ENCODE data around the gene HBM.
A peak's percentile ranks its signal among the peaks of the same experiment; 100 is the strongest.
"Not testable (repeated sequence)": the region's sequence is repeated elsewhere in the genome, so short reads cannot be mapped to it uniquely, and the experiment has no call there.

Gene HBM

DNA sequence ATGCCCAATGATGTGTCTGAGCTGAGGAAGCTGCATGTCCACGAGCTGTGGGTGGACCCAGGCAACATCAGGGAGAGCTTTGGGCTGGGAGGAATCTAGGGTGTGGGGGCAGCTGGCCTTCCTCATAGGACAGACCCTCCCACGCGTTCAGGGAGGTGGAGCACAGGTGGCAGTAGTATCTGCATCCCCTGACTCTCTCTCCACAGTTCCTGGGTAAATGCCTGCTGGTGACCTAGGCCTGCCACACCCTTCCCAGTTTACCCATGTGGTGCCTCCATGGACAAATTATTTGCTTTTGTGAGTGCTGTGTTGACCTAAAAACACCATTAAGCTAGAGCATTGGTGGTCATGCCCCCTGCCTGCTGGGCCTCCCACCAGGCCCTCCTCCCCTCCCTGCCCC, 3.2 kb downstream of the HBM start:
- no peak for DNase-seq (ENCODE audit: low read depth)

DNA sequence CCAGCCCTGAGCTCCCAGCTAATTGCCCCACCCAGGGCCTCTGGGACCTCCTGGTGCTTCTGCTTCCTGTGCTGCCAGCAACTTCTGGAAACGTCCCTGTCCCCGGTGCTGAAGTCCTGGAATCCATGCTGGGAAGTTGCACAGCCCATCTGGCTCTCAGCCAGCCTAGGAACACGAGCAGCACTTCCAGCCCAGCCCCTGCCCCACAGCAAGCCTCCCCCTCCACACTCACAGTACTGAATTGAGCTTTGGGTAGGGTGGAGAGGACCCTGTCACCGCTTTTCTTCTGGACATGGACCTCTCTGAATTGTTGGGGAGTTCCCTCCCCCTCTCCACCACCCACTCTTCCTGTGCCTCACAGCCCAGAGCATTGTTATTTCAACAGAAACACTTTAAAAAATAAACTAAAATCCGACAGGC, 4.3 kb downstream of the HBM start:
- not testable (repeated sequence) for DNase-seq (ENCODE audit: low read depth)

DNA sequence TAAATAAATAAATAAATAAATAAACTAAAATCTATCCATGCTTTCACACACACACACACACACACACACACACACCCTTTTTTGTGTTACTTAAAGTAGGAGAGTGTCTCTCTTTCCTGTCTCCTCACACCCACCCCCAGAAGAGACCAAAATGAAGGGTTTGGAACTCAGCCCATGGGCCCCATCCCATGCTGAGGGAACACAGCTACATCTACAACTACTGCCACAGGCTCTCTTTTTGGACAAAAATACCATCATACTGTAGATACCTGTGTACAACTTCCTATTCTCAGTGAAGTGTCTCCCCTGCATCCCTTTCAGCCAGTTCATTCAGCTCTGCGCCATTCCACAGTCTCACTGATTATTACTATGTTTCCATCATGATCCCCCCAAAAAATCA, 5.0 kb downstream of the HBM start:
- DNase-seq (ENCODE audit: low read depth), result no peak

DNA sequence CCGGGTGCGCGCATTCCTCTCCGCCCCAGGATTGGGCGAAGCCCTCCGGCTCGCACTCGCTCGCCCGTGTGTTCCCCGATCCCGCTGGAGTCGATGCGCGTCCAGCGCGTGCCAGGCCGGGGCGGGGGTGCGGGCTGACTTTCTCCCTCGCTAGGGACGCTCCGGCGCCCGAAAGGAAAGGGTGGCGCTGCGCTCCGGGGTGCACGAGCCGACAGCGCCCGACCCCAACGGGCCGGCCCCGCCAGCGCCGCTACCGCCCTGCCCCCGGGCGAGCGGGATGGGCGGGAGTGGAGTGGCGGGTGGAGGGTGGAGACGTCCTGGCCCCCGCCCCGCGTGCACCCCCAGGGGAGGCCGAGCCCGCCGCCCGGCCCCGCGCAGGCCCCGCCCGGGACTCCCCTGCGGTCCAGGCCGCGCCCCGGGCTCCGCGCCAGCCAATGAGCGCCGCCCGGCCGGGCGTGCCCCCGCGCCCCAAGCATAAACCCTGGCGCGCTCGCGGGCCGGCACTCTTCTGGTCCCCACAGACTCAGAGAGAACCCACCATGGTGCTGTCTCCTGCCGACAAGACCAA, 6.7 kb downstream of the HBM start, which contains the start of gene HBA2:
Gene HBA2, plus strand, starts transcription at position 503 of the 568 bp plus-strand sequence. Its CDS starts 37 bp downstream, at position 540.
- not testable (repeated sequence) for DNase-seq (ENCODE audit: low read depth)

DNA sequence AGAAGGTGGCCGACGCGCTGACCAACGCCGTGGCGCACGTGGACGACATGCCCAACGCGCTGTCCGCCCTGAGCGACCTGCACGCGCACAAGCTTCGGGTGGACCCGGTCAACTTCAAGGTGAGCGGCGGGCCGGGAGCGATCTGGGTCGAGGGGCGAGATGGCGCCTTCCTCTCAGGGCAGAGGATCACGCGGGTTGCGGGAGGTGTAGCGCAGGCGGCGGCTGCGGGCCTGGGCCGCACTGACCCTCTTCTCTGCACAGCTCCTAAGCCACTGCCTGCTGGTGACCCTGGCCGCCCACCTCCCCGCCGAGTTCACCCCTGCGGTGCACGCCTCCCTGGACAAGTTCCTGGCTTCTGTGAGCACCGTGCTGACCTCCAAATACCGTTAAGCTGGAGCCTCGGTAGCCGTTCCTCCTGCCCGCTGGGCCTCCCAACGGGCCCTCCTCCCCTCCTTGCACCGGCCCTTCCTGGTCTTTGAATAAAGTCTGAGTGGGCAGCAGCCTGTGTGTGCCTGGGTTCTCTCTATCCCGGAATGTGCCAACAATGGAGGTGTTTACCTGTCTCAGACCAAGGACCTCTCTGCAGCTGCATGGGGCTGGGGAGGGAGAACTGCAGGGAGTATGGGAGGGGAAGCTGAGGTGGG, 7.6 kb downstream of the HBM start:
- not testable (repeated sequence) for DNase-seq (ENCODE audit: low read depth)

DNA sequence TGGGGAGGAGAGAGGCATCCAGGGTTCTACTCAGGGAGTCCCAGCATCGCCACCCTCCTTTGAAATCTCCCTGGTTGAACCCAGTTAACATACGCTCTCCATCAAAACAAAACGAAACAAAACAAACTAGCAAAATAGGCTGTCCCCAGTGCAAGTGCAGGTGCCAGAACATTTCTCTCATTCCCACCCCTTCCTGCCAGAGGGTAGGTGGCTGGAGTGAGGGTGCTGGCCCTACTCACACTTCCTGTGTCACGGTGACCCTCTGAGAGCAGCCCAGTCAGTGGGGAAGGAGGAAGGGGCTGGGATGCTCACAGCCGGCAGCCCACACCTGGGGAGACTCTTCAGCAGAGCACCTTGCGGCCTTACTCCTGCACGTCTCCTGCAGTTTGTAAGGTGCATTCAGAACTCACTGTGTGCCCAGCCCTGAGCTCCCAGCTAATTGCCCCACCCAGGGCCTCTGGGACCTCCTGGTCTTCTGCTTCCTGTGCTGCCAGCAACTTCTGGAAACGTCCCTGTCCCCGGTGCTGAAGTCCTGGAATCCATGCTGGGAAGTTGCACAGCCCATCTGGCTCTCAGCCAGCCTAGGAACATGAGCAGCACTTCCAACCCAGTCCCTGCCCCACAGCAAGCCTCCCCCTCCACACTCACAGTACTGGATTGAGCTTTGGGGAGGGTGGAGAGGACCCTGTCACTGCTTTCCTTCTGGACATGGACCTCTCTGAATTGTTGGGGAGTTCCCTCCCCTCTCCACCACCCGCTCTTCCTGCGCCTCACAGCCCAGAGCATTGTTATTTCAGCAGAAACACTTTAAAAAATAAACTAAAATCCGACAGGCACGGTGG, 8.4 kb downstream of the HBM start:
- not testable (repeated sequence) for DNase-seq (ENCODE audit: low read depth)

DNA sequence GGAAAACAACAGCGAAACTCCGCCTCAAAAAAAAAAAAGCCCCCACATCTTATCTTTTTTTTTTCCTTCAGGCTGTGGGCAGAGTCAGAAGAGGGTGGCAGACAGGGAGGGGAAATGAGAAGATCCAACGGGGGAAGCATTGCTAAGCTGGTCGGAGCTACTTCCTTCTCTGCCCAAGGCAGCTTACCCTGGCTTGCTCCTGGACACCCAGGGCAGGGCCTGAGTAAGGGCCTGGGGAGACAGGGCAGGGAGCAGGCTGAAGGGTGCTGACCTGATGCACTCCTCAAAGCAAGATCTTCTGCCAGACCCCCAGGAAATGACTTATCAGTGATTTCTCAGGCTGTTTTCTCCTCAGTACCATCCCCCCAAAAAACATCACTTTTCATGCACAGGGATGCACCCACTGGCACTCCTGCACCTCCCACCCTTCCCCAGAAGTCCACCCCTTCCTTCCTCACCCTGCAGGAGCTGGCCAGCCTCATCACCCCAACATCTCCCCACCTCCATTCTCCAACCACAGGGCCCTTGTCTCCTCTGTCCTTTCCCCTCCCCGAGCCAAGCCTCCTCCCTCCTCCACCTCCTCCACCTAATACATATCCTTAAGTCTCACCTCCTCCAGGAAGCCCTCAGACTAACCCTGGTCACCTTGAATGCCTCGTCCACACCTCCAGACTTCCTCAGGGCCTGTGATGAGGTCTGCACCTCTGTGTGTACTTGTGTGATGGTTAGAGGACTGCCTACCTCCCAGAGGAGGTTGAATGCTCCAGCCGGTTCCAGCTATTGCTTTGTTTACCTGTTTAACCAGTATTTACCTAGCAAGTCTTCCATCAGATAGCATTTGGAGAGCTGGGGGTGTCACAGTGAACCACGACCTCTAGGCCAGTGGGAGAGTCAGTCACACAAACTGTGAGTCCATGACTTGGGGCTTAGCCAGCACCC, 9.5 kb downstream of the HBM start:
- DNase-seq (ENCODE audit: low read depth), result no peak

DNA sequence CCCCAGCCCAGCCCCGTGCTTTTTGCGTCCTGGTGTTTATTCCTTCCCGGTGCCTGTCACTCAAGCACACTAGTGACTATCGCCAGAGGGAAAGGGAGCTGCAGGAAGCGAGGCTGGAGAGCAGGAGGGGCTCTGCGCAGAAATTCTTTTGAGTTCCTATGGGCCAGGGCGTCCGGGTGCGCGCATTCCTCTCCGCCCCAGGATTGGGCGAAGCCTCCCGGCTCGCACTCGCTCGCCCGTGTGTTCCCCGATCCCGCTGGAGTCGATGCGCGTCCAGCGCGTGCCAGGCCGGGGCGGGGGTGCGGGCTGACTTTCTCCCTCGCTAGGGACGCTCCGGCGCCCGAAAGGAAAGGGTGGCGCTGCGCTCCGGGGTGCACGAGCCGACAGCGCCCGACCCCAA, 10.2 kb downstream of the HBM start:
- DNase-seq (ENCODE audit: low read depth), result not testable (repeated sequence)

DNA sequence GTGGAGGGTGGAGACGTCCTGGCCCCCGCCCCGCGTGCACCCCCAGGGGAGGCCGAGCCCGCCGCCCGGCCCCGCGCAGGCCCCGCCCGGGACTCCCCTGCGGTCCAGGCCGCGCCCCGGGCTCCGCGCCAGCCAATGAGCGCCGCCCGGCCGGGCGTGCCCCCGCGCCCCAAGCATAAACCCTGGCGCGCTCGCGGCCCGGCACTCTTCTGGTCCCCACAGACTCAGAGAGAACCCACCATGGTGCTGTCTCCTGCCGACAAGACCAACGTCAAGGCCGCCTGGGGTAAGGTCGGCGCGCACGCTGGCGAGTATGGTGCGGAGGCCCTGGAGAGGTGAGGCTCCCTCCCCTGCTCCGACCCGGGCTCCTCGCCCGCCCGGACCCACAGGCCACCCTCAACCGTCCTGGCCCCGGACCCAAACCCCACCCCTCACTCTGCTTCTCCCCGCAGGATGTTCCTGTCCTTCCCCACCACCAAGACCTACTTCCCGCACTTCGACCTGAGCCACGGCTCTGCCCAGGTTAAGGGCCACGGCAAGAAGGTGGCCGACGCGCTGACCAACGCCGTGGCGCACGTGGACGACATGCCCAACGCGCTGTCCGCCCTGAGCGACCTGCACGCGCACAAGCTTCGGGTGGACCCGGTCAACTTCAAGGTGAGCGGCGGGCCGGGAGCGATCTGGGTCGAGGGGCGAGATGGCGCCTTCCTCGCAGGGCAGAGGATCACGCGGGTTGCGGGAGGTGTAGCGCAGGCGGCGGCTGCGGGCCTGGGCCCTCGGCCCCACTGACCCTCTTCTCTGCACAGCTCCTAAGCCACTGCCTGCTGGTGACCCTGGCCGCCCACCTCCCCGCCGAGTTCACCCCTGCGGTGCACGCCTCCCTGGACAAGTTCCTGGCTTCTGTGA, 11.0 kb downstream of the HBM start, which contains the start of gene HBA1:
Gene HBA1, plus strand, starts transcription at position 204 of the 906 bp plus-strand sequence. Its CDS starts 37 bp downstream, at position 241.
- DNase-seq (ENCODE audit: low read depth), result not testable (repeated sequence)

DNA sequence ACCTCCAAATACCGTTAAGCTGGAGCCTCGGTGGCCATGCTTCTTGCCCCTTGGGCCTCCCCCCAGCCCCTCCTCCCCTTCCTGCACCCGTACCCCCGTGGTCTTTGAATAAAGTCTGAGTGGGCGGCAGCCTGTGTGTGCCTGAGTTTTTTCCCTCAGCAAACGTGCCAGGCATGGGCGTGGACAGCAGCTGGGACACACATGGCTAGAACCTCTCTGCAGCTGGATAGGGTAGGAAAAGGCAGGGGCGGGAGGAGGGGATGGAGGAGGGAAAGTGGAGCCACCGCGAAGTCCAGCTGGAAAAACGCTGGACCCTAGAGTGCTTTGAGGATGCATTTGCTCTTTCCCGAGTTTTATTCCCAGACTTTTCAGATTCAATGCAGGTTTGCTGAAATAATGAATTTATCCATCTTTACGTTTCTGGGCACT, 11.6 kb downstream of the HBM start:
- DNase-seq (ENCODE audit: low read depth), result no peak

DNA sequence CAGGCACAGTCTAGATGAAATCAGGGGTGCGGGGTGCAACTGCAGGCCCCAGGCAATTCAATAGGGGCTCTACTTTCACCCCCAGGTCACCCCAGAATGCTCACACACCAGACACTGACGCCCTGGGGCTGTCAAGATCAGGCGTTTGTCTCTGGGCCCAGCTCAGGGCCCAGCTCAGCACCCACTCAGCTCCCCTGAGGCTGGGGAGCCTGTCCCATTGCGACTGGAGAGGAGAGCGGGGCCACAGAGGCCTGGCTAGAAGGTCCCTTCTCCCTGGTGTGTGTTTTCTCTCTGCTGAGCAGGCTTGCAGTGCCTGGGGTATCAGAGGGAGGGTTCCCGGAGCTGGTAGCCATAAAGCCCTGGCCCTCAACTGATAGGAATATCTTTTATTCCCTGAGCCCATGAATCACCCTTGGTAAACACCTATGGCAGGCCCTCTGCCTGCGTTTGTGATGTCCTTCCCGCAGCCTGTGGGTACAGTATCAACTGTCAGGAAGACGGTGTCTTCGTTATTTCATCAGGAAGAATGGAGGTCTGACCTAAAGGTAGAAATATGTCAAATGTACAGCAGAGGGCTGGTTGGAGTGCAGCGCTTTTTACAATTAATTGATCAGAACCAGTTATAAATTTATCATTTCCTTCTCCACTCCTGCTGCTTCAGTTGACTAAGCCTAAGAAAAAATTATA, 12.3 kb downstream of the HBM start:
- no peak for DNase-seq (ENCODE audit: low read depth)

DNA sequence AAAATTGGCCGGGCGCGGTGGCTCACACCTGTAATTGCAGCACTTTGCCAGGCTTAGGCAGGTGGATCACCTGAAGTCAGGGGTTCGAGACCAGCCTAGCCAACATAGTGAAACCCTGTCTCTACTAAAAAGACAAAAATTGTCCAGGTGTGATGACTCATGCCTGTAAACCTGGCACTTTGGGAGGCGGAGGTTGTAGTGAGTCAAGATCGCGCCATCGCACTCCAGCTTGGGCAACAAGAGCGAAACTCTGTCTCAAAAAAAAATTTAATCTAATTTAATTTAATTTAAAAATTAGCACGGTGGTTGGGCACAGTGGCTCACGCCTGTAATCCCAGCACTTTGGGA, 12.9 kb downstream of the HBM start:
- no peak for DNase-seq (ENCODE audit: low read depth)

DNA sequence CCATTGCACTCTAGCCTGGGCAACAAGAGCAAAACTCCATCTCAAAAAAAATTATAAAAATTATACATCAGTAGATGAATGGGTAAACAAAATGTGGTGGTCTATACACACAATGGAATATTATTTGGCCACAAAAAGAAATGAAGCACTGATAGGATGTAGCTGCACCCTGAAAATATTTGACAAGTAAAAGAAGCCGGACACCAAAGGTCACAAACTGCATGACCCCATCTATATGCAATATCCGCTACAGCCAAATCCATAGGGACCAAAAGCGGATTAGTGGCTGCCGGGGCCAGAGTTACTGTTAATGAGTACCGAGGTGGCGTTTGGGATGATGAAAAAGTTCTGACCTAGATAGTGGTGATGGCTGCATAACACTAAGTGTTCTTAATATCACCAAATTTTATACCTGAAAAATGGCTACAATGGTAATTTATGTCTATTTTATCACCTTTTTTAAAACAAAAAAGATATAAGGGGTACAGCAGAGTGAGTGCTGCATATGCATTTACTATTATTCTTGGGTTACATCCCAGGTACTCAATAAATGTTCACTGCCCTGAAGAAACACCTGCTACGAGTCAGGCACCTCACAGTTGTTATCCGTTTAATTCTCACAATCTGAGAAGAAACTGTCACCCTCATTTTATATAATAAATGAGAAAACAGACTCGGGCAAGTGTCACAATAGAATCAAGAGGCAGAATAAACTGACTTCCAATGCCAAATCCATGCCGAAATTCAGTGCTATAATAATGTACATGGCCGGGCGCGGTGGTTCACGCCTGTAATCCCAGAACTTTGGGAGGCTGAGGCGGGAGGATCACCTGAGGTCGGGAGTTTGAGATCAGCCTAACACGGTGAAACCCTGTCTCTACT, 13.7 kb downstream of the HBM start:
- no peak for DNase-seq (ENCODE audit: low read depth)

DNA sequence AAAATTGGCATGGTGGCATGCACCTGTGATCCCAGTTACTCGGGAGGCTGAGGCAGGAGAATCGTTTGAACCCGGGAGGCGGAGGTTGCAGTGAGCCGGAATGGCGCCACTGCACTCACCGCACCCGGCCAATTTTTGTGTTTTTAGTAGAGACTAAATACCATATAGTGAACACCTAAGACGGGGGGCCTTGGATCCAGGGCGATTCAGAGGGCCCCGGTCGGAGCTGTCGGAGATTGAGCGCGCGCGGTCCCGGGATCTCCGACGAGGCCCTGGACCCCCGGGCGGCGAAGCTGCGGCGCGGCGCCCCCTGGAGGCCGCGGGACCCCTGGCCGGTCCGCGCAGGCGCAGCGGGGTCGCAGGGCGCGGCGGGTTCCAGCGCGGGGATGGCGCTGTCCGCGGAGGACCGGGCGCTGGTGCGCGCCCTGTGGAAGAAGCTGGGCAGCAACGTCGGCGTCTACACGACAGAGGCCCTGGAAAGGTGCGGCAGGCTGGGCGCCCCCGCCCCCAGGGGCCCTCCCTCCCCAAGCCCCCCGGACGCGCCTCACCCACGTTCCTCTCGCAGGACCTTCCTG, 14.4 kb downstream of the HBM start, which contains the start of gene HBQ1:
Gene HBQ1, plus strand, starts transcription at position 359 of the 575 bp plus-strand sequence. Its CDS starts 28 bp downstream, at position 387.
- DNase-seq (ENCODE audit: low read depth), result no peak

DNA sequence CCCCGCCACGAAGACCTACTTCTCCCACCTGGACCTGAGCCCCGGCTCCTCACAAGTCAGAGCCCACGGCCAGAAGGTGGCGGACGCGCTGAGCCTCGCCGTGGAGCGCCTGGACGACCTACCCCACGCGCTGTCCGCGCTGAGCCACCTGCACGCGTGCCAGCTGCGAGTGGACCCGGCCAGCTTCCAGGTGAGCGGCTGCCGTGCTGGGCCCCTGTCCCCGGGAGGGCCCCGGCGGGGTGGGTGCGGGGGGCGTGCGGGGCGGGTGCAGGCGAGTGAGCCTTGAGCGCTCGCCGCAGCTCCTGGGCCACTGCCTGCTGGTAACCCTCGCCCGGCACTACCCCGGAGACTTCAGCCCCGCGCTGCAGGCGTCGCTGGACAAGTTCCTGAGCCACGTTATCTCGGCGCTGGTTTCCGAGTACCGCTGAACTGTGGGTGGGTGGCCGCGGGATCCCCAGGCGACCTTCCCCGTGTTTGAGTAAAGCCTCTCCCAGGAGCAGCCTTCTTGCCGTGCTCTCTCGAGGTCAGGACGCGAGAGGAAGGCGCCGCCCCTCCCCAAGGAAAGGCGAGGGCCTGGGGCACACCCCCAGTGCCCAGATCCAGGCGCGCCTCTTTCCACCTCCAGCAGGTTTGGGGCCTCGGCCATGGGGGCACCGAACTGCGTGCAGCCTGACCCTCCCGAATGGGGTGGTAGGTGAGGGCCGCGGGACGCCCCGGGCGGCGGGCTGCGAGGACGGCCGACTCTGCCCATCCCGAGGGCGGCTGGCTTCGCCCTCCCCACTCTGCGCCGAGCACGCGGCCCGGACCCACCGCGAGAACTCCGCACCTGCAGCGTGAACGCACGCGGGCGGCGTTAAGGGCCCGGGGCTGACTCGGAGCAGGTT, 15.1 kb downstream of the HBM start:
- peak; percentile 34 for DNase-seq (ENCODE audit: low read depth)

DNA sequence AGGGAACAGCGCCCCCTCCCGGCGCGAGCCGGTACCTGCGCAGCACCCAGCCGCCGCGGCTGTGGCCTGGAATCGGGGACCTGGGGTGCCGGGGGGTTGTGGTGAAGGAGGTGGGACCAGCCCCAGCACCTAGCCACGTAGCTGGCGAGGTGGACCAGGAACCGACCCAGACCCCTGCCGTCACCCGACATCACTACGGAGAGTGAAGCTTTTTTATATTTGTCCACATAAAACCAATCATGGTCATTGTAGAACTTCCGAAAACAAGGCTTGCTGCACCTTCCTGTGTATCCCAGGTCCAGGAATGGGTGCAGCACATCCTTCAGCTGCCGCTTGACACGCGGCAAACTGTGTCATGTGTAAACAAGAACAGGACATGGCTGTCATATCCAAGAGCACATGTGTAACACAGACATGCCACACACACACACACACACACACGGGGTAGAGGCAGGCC, 15.8 kb downstream of the HBM start:
- no peak for DNase-seq (ENCODE audit: low read depth)

DNA sequence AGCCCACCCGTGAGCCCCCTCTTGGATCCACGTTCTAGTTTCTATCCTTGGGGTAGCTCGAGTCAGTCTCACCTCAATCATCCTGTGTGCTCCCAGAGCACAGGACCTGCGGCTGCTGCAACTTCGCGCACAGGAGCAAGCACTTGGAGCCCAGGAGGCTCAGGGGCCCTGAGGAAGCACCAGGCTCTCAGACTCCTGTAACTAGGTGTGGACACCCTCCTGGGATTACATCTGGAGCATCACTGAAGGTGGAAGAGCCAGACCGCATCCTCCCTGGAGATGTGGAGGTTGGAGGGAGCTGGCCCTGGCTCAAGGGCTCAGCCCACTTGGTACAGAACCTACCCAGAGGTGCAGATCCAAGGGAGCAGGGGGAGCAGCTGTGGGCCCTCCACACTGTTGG, 17.2 kb downstream of the HBM start:
- DNase-seq (ENCODE audit: low read depth), result no peak

DNA sequence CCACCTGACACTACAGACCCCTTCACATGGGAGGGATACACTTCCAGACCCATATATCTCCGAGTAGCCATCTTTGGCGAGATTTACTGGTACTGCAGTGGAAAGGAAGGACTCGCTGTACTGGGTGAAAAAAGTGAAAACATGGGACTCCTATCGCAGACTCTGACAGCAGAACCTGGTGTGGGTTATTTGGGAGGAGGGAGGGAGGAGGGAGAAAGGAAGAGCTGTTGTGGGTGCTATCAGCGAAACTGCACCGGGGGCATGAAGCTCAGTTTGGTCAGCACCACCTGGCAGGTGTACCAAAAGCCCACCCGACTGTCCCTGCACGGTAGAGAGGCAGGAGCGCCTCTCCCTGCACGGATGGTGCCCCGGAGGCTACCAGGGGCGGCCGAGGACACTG, 19.4 kb downstream of the HBM start:
- no peak for DNase-seq (ENCODE audit: low read depth)

All from fibroblast of gingiva (primary cell).